Activated CD8-positive, alpha-beta memory T cell treated with anti-CD3 and anti-CD28 coated beads for 4 hours (primary cell): ENCODE data around the gene TRIM9.

Experiments
- DNase-seq, 2 donors: peaks; one replicate each; pipeline ENCODE4 v3.0.0-alpha.2; 2020; ENCODE audit warnings: low read depth in 2 of 2

TRIM9 gene

GRCh38 chr14:50935126-50936015 lies 159.5 kb downstream of the TRIM9 start:
- no peak for DNase-seq

GRCh38 chr14:50932592-50933495 lies 162.1 kb downstream of the TRIM9 start:
- DNase-seq: no peak

- no peak for DNase-seq
Observed at GRCh38 chr14:50932156-50932555, 162.7 kb downstream of the TRIM9 start.

- no peak for DNase-seq
Observed at GRCh38 chr14:50931559-50931958, 163.3 kb downstream of the TRIM9 start.

GRCh38 chr14:50929506-50929905 lies 165.4 kb downstream of the TRIM9 start:
- no peak for DNase-seq

GRCh38 chr14:50928002-50928635 lies 166.8 kb downstream of the TRIM9 start:
- DNase-seq: no peak

GRCh38 chr14:50926851-50927386 lies 168.0 kb downstream of the TRIM9 start:
- DNase-seq: no peak
